GM21528 (cell line): Measurements from ENCODE around the gene ABLIM3.
A peak's percentile ranks its signal among the peaks of the same experiment; 100 is the strongest.

Source experiments
- ATAC-seq: cut with Tn5 transposase; IDR thresholded peaks from one replicate; pipeline ENCODE4 v1.9.1; 2021; ENCODE audit warnings: mild to moderate bottlenecking, moderate library complexity; ENCODE audit not compliant: unreplicated experiment, low FRiP score

Gene ABLIM3

DNA sequence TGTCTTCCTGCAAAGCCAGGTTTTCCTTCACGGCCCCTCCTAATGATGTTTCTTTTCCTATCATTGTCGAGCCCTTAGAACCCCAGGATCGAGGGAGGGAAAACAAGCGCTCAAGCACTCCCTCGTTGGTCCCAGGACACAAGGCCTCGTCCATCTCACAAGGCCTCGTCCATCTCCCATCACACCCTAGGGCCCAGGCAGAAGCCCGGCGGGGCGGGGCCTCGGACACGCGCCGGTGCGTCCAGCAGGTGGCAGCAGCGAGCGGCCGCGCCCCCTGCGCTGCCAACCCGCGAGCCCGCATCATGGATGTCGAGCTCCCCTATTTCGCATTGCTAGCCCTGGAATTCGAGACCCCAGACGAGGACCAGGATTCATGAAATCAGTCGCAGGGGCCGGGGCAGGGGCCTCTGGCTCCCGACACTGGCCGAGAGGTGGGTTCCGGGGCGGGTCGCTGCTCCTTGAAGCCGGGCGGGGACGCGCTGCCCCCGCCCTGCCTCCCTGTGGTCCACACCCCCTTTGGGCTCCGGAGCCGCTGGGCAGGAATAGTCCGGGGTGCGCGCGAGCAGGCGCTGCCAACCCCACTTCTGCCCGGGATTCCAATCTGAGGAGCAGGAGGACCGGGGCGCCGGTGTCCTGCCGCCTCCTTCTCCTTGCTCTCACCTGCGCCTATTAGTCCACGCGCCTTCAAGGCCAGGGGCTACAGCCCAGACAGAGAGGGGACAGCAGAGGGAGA, at the start of gene ABLIM3:
Gene ABLIM3 (plus strand): TSS at position 270 of the 733 bp plus-strand sequence. CDS start 603 bp downstream, outside the sequence.
- peak; percentile 94 for ATAC-seq

DNA sequence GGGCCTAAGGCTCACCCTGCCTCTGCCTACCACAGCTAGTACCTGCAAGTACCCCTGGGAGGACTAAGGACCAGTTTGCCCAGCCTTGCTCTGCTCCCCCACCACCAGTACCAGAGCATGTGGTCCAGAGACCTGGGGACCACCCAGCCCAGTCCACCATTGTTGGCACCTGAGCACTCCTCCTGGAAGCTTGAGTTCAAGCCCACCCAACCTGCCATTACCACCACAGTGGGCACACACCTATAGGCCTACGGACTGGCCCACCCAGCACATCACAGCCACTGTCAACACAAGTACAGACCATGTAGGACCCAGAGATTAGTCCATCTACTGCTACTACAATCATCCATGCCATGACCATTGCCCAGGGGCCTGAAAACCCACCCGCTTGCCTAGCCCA, 47.7 kb upstream of the ABLIM3 start:
- no peak for ATAC-seq

DNA sequence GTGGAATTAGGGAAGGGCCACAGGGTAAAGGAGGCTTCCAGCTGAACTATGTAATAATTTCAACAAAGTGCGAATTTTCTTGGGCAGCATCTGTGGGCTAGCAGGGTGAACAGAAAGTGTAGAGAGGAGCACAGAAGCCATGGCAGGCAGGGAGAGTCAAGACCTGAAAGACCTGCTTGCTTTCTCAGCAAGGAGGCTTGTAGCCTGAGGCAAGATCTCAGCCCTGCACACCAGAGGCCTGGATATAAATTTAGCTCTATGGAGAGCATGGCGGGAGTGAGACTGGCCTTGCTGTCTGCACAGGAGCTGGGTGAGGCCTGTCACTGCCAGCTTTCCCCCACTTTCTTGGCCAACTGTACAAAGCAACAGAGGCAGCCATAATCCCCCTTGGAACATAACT, 46.3 kb upstream of the ABLIM3 start:
- ATAC-seq = no peak

DNA sequence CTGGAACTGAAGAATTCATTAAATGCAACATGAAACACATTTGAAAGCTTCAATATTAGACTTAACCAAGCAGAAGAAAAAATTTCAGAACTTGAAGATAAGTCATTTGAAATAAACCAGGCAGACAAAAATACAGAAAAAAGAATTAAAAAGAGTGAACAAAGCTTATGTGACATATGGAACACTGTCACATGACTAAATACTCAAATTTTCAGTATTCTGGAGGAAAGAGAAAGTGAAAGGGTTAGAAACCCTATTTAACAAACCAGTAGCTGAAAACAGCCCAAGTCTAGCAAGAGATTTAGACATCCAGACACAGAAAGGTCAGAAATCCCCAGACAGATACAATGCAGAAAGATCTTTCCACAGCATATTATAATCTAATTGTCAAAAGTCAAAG, 41.4 kb upstream of the ABLIM3 start:
- no peak for ATAC-seq

DNA sequence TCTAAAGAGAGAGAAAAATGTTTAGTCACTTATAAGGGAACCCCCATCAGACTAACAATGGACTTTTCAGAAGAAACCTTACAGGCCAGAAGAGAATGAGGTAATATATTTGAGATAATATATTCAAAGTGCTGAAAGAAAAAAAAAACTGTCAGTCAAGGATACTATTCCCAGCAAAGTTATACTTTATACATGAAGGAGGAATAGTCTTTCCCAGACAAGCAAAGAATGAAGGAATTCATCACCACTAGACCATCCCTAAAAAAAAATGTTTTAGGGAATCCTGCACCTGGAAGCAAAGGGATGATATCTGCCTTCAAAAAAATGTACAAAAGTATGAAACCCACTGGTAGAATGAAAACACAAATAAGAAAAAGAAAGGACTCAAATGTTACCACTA, 41.0 kb upstream of the ABLIM3 start:
- no peak for ATAC-seq

DNA sequence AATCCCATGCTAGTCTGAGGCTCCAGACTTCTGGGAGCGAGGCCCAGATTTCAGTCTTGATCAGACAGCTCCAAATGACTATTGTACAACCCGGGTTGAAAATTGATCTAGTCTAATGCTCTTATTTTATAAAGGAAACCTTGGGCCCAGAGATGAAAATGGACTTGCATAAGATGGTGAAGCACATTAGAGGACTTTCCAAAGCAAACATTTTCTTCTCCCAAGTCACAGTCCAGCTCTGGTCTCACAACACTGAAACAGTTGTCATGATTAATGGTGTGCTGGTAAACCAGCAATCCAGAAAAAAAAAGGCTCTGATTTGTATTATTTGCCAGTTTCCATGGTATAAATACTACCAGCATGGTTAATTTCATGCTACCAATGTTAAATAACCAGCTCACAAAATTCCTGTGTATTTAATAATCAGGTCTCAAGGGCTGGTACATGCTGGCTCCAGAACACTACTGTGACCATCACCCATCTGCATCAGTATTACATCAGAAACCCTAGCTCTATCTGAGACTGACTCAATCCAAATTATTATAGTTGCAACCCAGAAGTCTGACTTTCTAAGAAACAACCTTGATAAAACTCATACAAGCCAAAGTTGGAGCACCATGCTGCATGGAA, 32.5 kb upstream of the ABLIM3 start:
- no peak for ATAC-seq

DNA sequence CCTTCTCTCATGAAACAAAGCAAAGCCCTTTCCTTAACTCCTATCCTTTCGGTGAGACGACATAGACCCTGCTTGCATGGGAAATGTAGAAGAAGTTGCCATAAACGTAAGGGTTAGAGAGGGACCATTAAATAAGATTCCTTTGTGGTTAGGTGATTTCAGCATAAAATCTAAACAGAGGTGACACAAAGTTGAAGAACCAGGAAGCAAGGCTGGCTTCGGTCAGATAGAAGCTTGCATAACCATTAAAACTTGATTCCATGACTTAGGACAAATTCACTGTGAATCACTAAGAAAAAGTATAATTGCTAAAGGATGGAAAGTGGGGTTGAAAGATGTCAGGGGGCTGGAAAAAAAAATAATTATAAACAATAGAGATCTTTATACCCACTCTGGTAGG, 30.9 kb upstream of the ABLIM3 start:
- no peak for ATAC-seq

DNA sequence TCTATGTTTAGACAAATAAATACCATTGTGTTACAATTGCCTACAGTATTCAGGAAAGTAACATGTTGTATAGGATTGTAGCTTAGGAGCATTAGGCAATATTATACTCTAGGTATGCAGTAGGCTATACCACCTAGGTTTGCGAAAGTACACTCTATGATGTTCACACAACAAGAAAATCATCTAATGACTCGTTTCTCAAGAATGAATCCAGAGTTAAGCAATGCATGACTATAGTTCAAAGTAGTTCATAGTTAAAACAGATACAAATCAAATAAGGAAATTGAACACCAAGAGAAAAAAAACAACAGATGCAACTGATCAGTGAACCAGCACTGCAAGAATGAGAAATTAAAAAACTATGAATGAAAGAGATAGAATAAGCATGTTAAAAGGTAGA, 27.6 kb upstream of the ABLIM3 start:
- ATAC-seq = no peak

DNA sequence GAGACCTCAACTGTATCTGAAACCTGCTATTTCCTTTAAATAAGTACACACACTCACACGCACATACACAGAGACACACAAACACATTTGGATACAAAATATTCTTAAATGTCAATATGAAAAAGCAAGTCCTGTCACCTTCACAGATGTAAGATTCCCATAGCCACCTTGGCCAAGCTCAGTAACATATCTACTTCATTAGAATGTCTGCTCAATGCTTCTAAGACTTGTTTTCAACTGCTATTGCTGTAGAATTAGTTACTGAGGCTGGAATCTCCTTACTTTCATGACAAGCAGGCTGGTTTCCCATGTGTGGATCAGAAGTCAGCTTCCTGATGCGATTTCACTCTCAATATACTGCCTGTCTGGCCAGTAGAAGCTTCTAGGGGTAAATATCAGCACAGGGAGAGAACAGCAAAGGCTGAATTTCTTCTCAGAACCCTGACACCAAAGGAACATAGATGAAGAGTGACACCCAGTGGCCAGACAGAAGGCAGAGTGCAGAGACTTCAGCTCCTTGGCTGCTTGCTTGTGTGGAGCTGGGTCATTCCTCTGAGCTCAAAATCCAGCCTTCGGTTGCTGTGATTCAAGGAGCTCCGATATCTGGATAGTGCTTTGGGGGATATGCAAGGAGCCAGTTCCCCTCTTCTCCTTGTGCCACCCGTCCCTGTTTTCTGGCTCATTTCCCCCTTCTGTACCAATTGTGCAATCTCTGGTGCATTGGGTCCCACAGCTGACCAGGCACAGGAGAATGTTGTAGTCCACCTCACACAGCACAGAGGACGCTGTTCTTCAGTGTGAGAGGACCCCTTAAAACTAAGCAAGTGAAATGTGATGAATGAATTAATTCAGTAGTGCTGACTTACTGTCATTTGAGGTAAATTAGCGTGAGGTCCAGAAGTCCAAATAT, 26.6 kb upstream of the ABLIM3 start:
- peak; percentile 75 for ATAC-seq

DNA sequence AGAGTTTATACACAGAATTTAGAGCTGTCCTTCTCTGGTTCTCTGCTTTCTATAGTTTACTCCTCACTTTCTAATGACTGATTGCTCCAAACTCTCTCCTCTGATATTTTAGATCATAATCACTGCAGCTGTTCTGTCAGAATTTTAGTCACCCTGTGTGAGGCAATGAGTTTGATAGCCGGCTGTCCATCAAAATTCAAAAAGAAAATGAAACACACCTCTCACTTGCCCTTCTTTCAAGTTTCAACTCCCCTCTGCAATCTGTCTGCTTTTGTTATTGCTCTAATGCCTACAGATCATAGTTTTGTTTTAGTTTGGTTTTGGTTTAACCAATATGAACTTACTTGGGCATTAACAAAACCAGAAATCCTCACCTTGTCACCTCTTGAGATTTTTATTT, 23.3 kb upstream of the ABLIM3 start:
- ATAC-seq = peak; percentile 60

DNA sequence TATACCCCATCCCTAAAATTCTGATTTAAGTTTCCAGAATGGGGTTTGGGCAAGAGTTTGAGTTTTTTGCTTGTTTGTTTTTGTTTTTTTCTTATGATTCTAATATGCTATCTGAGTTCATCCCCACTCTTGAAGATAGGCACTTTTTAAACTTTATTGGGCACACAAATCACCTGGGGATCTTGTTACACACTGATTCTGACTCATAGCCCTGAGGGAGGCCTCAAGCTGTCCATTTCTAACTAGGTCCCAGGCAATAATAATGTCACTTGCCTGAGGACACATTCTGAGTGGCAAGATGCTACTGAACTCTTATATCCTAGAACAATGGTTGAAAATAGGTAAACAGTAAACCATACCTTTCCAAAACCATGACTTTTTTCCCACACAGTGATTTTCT, 22.8 kb upstream of the ABLIM3 start:
- ATAC-seq = no peak

DNA sequence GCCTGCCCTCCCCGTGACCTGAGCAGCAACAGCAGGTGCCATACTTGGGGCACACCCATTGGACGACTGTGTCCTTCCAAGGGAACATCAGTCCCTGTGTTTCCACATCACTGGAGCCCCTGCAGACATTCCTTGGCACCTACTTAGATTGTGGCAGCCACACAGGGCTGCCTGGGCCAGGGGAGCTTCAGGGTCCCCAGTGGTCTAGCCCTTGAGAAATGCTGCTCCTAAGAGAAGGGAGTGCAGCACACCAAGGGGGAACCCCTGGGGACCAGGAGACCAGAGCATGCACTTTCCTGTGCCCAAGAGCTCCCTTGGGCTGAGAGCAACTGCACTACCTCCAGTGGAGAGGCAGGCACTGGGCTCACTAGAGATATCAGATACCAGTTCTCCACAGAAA, 20.1 kb upstream of the ABLIM3 start:
- no peak for ATAC-seq

DNA sequence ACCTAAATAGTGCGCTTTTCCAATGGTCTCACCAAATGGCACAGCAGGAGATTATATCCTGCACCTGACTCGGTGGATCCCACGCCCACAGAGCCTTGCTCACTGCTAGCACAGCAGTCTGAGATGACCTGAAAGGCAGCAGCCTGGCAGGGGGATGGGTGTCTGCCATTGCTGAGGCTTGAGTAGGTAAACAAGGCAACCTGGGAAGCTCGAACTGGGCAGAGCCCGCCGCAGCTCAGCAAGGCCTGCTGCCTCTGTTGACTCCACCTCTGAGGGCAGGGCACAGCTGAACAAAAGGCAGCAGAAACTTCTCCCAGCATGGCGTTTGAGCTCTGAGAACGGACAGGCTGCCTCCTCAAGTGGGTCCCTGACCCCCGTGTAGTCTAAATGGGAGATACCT, 18.1 kb upstream of the ABLIM3 start:
- ATAC-seq = no peak

DNA sequence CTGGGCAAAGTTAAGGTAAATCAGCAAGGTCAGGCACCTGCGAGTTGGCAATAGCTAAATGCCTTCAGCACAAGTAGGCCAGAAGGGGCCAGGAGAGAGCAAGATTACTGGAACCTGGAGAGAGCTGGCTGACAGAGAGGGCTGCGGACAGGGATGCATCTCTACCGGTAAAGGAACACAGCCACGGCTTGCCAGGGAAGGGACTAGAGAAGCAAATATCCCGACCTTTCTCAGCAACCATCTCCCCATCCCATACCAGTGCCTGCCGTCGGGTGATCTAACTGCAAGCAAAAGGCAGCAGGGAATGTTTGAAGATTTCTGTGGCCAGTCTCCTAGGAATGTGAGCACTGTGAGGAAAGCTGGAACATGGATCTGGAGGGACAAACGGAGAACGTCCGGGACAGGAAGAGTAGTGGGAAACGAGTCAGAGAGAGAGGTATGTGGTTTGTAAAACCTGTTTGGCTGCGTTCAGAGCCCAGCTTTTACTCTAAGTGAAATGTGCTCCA, 15.9 kb upstream of the ABLIM3 start:
- no peak for ATAC-seq

DNA sequence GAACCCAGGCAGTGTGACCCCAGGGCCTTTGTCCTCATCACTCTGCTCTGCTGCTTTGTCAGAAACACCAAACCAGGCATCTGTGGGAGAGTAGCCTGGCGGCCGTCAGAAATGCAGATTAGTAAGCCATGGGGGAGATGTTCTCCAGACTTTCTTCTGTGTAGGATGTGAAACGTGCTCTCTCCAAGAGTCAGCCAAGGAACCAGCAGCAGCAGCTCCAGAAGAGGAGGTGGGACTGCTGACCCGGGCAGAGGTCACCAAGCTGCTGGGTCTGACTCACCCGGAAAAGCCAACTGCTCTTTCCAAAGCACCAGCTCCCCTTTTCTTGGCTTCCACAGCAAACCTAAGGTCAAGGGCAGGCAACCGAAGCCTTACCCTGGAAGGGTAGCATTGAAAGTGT, 14.4 kb upstream of the ABLIM3 start:
- no peak for ATAC-seq

DNA sequence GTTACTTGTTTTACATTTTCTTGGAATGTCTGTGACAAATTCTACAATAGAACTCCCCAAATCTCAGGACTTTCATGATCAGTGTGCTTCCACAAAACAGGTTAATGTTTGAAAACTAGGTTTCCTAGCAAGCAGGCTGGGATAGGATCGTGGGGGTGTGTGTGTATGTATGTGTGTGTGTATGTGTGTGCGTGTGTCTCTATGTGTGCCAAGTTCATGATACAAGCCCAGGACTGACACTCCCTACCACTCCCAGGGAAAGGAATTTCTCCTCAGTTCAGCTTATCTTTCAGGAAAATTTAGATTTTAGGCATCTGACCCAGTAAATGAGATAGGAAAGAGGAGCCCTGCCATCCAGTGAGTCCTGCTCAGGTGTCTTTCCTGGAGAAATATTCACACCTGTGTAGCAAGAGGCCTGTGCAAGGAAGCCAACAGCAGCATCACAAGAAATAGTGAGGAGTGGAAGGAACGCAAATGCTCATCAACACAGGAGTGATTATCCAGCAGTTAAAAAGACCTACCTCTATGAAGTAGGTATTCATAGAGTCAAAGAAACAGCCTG, 13.8 kb upstream of the ABLIM3 start:
- no peak for ATAC-seq

DNA sequence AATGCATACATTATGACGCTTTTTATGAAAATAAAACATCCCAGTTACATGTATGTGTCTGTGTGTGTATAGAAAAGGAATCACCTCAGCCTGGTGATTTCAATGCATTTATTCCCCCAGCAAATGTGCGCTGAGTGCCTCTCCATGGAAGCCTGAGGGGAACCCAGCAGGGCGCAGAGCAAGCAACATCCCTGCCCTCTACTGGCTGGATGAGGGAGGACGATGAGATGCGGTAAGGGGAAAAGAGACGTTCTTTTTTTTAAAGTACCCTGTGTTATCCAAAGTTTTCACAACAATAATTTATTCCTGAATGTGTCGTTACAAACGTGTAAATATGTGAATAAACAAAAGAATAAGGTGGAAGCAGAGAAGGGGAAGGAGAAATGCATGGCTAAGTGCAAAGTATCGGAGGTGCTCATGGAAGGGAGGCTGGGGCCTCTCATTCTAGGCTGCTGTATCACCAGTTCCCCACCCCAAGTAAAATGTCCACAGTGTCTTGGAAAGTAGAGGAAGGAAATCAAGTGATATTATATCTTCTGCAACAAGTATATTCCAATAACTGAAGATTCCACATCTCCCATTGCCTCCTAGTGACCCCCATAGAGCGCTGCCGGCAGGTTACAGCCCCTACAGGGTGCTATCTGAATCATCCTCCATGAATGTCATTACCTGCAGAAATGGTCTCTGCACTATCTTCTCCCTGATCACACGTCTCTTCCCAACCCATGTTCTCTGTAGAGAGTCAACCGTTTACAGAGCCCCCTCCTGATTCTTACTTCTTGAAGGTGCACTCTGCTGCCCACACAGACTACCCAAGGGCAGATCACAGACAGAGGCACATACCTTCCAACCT, 13.0 kb upstream of the ABLIM3 start:
- peak; percentile 71 for ATAC-seq

DNA sequence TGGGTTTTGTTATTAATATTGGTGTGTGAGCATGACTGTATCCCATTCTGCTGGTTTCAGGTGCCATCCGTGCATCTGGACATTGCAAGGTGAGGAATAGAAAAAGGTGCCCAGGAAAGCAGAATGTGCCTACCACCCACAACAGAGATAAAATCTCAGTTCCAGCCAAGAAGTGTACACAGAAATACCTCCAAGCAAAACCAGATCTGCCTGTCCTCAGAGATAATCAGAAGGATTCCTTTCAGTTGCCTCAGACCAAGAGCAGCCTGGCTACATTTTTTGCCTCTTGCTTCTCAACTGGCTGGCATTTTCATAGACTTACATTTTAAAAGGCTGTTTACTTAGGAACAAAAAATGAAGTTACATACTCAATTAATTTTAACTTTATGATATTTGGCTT, 12.1 kb upstream of the ABLIM3 start:
- ATAC-seq = no peak

DNA sequence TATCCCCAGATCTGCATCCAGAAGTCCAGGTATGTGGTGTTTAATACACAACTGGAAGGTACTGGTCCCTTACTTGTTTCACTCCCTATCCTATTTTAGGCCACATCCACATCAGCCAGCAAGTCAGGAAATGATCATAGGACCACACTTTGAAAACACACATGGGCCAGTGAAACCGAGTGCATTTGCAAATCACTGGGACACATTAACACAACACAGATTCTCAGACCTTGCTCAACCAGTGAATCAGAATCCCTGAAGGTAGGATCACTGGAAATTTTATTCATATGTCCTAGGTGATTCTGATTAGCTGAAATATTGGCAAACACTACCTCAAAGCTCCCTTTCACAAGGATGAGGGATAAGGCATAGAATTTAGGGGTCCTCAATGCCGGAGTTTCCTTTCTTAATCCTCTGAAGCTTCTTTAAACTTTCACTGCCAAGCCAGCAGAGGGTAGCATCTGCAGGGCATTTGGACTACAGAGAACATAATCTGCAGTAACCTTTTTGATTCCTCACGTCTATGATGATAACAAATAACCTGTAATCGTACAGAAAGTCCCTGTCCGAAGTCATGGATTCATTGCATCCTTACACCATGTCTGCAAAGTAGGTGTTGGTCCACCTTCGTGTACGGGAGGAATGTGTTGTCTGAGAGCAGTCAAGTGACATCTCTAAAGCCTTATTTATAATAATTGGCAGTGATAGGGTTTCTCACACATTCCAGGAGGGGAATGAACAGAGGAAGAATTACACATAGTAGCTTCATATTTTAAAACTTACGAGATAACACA, 11.0 kb upstream of the ABLIM3 start:
- ATAC-seq = no peak
